Amniotic stem cell (primary cell): Measurements from ENCODE around the gene WEE2.

Experiments
- DNase-seq: peaks from one replicate; lab custom pipeline; 2025; lab: John Stamatoyannopoulos, UW

The WEE2 gene

DNA sequence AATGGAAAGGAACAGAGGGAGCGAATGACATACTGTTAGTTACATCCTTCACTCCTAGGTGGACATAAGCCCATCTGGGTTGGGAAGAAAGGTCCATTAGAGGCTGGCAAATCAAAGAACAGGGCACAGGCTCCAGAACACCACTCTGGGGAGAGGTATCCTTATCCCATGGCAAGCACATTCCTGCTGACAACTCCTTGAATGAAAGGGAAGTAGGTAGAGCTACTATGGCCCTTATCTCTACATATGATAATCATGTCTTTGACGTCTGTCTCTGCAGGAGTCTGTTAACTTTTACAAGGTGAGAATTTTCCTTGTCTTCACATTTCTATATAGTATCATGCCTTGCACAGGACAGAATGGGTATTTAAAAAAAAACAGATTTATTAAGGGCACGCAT, 16.6 kb upstream of the WEE2 start:
- no peak for DNase-seq

DNA sequence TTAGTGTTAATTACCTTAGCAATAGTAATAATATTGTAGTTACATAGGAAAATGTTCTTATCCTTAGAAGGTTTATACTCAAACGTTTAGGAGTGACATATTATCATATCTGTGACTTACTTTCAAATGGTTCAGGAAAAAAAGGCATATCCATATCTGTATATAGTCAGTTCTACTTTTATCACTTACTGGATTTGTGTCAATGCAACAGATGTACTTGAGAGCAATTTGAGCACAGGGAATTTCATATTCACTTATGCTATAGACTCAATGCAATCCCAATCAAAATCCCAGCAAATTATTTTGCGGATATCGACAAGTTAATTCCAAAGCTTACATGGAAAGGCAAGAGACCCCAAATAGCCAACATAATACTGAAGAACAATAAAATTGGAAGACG, 16.2 kb upstream of the WEE2 start:
- DNase-seq = no peak

GRCh38 chr7:141693082-141693481, 15.1 kb upstream of the WEE2 start:
- DNase-seq = no peak

GRCh38 chr7:141695803-141696289, 12.3 kb upstream of the WEE2 start:
- no peak for DNase-seq

DNA sequence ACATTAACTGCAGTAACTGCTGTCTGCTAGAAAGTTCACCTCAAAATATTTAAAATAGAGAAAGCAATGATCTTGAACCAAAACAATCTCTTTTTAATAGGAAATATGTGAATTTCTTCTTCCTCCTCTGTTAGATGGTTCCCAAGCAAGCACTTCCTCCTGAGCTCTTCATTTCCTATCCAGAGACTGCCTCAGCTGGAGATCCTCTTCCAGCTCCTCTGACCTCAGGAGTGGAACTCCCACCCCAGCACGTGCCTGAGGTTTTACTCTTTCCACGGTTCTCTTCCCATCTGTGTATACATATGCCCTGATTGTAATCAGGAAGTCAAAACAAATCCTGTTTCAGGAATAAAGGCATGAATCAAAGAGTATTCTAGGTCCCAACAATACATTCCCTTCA, 11.8 kb upstream of the WEE2 start:
- DNase-seq = no peak

- DNase-seq = no peak
Measured at GRCh38 chr7:141697211-141697871, 10.8 kb upstream of the WEE2 start.

DNA sequence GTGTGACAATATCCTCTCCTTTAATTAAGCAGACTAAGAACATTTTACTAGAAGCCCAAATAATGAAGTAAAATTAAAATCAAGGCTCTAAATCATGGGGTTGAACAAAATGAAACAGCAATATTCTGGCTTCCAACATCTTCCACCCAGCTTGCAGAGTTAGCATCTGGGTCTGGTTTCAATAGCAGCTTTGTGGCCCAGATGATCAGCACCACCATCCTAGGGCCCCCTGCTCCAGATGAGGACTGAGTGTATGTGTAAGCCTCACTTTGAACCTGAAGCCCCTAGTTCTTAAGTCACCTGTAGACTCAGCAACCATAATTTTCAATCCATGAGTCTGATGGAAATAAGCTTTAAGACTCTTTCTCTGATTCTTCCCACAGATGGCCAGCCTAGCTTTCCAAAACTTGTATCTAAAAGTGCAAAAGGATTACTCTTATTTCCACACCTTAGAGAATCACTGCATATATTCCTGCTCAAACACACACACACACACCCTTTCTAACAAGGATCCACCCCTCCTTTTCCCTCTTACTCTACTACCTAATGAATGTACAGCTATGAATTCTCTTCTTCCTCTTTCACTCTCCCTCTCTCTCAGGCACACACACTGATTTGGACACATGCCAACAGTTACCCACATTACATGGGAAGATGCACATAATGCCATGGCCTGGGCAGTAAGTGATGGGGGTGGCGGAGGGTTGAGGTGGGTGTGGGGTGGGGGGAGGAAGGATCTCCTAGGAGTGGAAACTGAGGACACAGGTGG, 9.7 kb upstream of the WEE2 start:
- DNase-seq = no peak

DNA sequence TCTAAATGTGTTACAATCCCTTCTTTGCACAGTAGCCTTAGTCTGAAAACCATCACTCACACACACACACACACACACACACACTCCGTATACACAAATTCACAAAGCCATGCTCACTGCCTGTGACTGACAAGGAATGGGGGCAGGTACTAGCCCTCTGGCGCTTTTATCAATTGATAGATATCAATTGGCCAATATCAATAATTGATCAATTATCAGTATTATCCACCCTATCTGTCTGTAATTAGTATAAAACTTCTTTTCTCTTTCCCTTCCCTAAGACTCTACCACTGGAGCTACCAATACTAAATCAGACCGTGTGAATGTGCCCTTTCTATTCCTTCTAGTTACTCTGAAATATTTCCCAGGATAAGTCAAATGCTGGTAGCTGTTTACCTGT, 8.3 kb upstream of the WEE2 start:
- DNase-seq = no peak

DNA sequence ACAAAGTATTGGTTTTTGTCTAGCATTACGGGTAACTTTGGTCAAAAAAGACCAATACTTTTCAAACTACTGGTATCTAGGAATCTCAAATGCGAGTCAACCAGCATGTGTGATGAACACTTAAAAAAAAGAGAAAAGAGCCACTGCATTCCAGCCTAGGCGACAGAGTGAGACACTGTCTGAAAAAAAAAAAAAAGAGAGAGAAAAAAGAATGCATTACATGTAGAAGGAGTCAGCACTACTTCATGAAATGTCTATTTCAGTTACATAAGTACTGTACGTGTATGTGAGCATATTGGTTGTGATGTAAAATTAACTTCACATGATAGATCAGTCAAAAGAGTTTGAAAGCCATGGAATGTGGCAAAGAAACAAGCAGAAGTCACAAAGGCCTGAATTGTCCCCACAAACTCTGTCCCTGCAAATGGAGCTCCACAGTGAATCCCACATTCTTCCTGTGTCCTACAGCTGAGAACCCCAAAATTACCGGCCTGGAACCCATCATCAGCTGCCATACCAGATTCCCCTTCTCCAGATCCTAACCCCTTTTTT, 7.8 kb upstream of the WEE2 start:
- DNase-seq = no peak

- no peak for DNase-seq
Measured at GRCh38 chr7:141700848-141701371, 7.2 kb upstream of the WEE2 start.

- no peak for DNase-seq
Measured at GRCh38 chr7:141701489-141702046, 6.6 kb upstream of the WEE2 start.

DNA sequence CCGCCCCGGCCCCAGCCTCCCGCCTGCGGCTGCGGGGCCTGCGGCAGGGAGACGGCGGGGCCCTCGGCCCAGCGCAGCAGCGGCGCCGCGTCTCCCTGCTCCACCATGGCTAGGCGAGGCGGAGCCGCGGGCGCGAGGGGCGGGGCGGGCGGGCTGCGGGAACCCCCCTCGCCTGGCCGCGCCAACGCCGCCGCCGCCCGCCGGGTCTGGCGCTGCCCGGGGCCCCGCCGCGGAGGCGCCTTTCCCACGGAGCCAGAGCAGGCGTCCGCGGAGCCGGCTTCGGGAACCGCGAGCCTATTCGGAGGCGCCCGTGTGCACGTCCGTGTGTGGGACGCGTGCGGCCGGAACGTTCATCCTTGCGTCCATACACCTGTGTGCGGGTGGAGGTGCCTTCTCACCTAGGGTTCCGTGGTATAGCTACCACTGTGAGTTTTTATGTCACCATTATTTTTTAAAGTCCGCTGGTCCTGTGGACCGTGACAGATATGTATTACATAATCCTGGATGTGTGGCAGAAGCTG, 6.0 kb upstream of the WEE2 start, which contains the start of gene DENND11:
Gene DENND11 (minus strand): TSS at position 120 of the 521 bp plus-strand sequence. CDS start 13 bp downstream, at position 107.
- no peak for DNase-seq

DNA sequence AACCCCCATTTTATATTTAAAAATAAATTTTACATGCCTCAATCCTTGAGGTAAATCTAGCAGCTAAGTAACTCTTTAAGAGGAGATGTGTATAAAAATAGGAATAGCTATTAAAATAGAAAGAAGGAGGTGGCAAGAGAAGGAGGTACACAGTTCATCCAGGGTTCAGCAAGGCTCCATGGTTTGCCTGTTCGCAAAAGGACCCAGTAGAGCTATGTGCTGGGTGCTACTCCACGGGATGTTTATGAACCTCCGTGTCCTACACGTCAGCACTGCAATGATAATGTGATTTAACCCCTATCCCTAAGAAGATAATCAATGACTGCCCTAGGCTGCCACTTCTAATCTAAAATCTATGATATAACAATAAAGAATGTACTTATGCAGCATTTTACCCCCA, 5.3 kb upstream of the WEE2 start:
- DNase-seq = no peak

GRCh38 chr7:141704112-141704511, 4.0 kb upstream of the WEE2 start:
- no peak for DNase-seq

GRCh38 chr7:141704741-141705140, 3.4 kb upstream of the WEE2 start:
- no peak for DNase-seq

- DNase-seq = no peak
Measured at GRCh38 chr7:141706239-141707064, 1.7 kb upstream of the WEE2 start.

GRCh38 chr7:141709318-141709717, 1.2 kb downstream of the WEE2 start:
- no peak for DNase-seq

DNA sequence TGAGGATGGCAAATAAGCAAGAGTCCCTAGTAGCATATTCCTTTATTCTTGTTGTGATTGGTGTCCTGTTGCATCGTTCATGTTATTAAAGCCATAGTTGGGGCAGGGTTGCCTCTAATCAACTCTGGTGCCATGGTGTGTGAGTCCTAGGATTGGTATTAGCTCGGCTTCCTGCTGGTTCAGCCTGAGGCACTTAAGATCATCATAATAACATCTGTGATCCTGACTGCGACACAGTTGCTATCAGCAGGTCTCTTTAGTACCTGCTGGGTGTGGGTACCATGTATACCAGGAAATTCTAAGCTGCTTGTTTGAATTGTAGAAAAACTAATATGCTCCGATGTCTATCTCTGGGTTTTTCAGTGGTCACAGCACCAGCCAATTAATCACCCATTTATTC, 1.6 kb downstream of the WEE2 start:
- DNase-seq = no peak

- DNase-seq = no peak
Measured at GRCh38 chr7:141710301-141710700, 2.1 kb downstream of the WEE2 start.

DNA sequence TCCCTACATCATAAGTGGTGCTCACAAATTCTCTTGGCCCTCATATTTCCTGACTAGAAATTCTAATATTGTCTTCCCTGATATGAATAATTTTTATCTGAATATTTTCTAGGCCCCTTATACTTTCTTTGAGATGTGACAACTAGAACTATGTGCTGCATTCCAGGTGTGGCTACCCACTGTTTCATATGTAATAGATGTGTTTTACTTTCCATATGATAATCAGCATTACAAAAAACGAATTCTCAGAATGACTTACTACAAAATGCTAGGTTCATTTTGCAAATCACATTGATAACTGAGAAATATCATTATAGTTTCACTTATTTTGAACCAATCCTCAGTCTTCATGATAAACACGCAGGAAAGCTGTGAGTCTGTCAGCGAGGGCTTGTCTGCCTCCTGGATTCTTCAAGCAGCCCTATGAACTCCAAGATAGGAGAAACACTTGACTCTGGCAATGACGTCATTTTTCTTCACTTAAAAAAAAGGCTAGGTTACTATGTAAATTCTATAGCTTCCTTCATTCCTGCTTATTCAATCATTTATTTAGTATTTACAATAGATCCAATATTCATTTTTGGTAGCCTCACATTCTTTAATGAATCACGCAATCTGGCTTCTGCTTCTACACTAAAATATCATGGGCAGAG, 4.6 kb downstream of the WEE2 start:
- DNase-seq = no peak

- no peak for DNase-seq
Measured at GRCh38 chr7:141713890-141714289, 5.7 kb downstream of the WEE2 start.
